Endothelial cell of umbilical vein (primary cell): ENCODE measurements around the gene MAN2B2.

ENCODE experiments used
- EZH2 ChIP-seq: IDR thresholded peaks from 2 replicates; pipeline ENCODE4 v1.6.1; 2012; ENCODE audit warnings: borderline replicate concordance, low read depth, mild to moderate bottlenecking, moderate library complexity, low read length, inconsistent platforms; ENCODE audit not compliant: severe bottlenecking
- FOS ChIP-seq: IDR thresholded peaks from 2 replicates; pipeline ENCODE4 v1.6.1; 2011; ENCODE audit warnings: mild to moderate bottlenecking, low read length, moderate library complexity, borderline replicate concordance; ENCODE audit not compliant: insufficient read depth
- GATA2 ChIP-seq: IDR thresholded peaks from 2 replicates; pipeline ENCODE4 v1.7.0; 2011; ENCODE audit warnings: low read depth, mild to moderate bottlenecking, moderate library complexity, mixed read lengths, low read length; ENCODE audit not compliant: insufficient read length, insufficient read depth
- JUN ChIP-seq: IDR thresholded peaks from 2 replicates; pipeline ENCODE4 v1.6.1; 2011; ENCODE audit warnings: borderline replicate concordance, low read depth; ENCODE audit not compliant: insufficient read length, insufficient read depth
- MYC ChIP-seq: IDR thresholded peaks from one replicate; pipeline ENCODE4 v1.6.1; 2011; ENCODE audit warnings: mild to moderate bottlenecking, low read depth, low read length
- POLR2A ChIP-seq: IDR thresholded peaks from 2 replicates; pipeline ENCODE4 v1.6.1; 2012; ENCODE audit warnings: low read depth, mild to moderate bottlenecking, control low read depth, low read length
- POLR2AphosphoS5 ChIP-seq: IDR thresholded peaks from 2 replicates; pipeline ENCODE4 v1.6.1; 2012; ENCODE audit warnings: low read depth, mild to moderate bottlenecking, control low read depth, low read length, moderate library complexity; ENCODE audit not compliant: insufficient read depth
- TF ChIP-seq, protein P1 (sequence below), 2 donors: IDR thresholded peaks; 1 replicate in 1 of 2; 2 replicates in 1 of 2; pipeline ENCODE4 v1.5.1; 2011; ENCODE audit warnings: low read length in 2 of 2, mild to moderate bottlenecking in 2 of 2, moderate library complexity in 2 of 2, control low read depth in 1 of 2, inconsistent platforms in 1 of 2, low read depth in 1 of 2; ENCODE audit not compliant: insufficient read depth in 1 of 2; ENCODE audit errors: extremely low read depth in 1 of 2
- TF ChIP-seq, protein P2 (sequence below): IDR thresholded peaks from 2 replicates; pipeline ENCODE4 v1.6.1; 2011; ENCODE audit not compliant: insufficient read depth, insufficient read length

DNA sequence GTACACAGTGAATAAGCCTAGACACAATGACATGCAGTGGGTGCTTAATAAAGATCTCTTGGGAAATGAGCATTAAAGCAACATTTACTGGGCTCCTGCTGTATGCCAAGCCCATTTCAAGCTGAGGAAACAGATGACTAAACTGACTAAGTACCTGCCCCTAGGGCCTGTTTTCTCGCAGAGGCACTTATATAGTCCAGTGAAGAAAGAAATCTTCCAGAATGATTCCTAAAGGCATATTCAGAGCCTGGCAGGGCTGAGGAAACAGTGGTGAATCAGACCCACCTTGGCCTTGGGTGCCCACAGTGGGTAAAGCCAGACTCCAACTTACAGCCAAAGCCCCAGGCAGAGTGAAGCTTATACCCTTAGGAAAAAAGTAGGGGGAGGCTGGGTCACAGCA is 96.7 kb downstream of the MAN2B2 start:
- TF ChIP-seq, protein P1, sequence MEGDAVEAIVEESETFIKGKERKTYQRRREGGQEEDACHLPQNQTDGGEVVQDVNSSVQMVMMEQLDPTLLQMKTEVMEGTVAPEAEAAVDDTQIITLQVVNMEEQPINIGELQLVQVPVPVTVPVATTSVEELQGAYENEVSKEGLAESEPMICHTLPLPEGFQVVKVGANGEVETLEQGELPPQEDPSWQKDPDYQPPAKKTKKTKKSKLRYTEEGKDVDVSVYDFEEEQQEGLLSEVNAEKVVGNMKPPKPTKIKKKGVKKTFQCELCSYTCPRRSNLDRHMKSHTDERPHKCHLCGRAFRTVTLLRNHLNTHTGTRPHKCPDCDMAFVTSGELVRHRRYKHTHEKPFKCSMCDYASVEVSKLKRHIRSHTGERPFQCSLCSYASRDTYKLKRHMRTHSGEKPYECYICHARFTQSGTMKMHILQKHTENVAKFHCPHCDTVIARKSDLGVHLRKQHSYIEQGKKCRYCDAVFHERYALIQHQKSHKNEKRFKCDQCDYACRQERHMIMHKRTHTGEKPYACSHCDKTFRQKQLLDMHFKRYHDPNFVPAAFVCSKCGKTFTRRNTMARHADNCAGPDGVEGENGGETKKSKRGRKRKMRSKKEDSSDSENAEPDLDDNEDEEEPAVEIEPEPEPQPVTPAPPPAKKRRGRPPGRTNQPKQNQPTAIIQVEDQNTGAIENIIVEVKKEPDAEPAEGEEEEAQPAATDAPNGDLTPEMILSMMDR (IDR thresholded peaks at IDR 0.05; ENCODE audit: extremely low read depth in 1 of 2, insufficient read depth in 1 of 2, low read depth in 1 of 2, low read length in 2 of 2): no peak
- TF ChIP-seq EZH2 (no peak), POLR2A (no peak), MYC (no peak), POLR2AphosphoS5 (no peak), JUN (no peak), GATA2 (no peak), FOS (no peak)
- TF ChIP-seq, protein P2, sequence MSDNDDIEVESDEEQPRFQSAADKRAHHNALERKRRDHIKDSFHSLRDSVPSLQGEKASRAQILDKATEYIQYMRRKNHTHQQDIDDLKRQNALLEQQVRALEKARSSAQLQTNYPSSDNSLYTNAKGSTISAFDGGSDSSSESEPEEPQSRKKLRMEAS: no peak
